GM12878 (cell line): ENCODE results near the gene RETREG3. TPM values are rescaled to one million over a fixed set of nuclear protein-coding genes. Genes with fewer than 3 reads are reported as not detected.

Source experiments
- ATAC-seq: fragments of 200-7000 bp; cut with Tn5 transposase; 3 replicates; pipeline ENCODE4 v1.9.1; 2020; ENCODE audit warnings: mild to moderate bottlenecking, moderate library complexity
- BruUV-seq: library from RNA; stranded (reverse); fragments of 400-500 nt; replicated peaks from 2 replicates; lab custom pipeline; 2021; lab: Mats Ljungman, UMichigan
- CTCF ChIA-PET: fragments of 300-600 bp; sonication (Branson Sonifier 250); formaldehyde crosslinking; extraction: SDS; loops from one replicate; lab custom pipeline; 2021; ENCODE audit warnings: inconsistent platforms; lab: Yijun Ruan, JAX
- POLR2A ChIA-PET: fragments of 350-600 bp; formaldehyde crosslinking; extraction: SDS; loops from one replicate; lab custom pipeline; 2021; ENCODE audit warnings: inconsistent platforms; lab: Charles Lee
- RAD21 ChIA-PET: fragments of 300-600 bp; sonication (Branson Sonifier 250); formaldehyde crosslinking; loops from one replicate; lab custom pipeline; 2023; ENCODE audit warnings: antibody characterized with exemption; ENCODE audit not compliant: unreplicated experiment; lab: Charles Lee
- SMC1A ChIA-PET: fragments of 300-600 bp; sonication (Branson Sonifier 250); formaldehyde crosslinking; loops from one replicate; lab custom pipeline; 2023; ENCODE audit not compliant: unreplicated experiment, uncharacterized antibody; lab: Charles Lee
- DNase-seq: peaks from one replicate; pipeline ENCODE4 v3.0.0-alpha.2; 2011; ENCODE audit warnings: low read depth, low spot score
- FAIRE-seq: peaks from 3 replicates; lab custom pipeline; 2011; peaks lifted over from hg19 to GRCh38; lab: Jason Lieb, UNC
- H2AFZ ChIP-seq: 2 replicates; pipeline ENCODE4 v1.6.0; 2011; ENCODE audit warnings: low read depth, low read length, control low read depth; ENCODE audit not compliant: control insufficient read depth
- H3K27ac ChIP-seq: 2 replicates; pipeline ENCODE4 v1.5.1; 2011; ENCODE audit warnings: control low read depth; ENCODE audit not compliant: control insufficient read depth, insufficient read depth
- H3K27me3 ChIP-seq, 2 experiments: replicated peaks in 1 of 2; 2 replicates each; pipeline versions ENCODE4 v1.6.0 to v1.6.1; 2011; ENCODE audit warnings: low read length in 1 of 2; ENCODE audit not compliant: control insufficient read depth in 2 of 2, insufficient read depth in 2 of 2
- H3K36me3 ChIP-seq, 2 experiments: 2 replicates each; pipeline ENCODE4 v1.5.1; 2011; ENCODE audit warnings: low read length in 1 of 2; ENCODE audit not compliant: control insufficient read depth in 2 of 2, insufficient read depth in 2 of 2
- H3K4me1 ChIP-seq: 2 replicates; pipeline ENCODE4 v1.6.1; 2011; ENCODE audit warnings: mild to moderate bottlenecking, low read length, moderate library complexity, mixed read lengths; ENCODE audit not compliant: control insufficient read depth, insufficient read depth
- H3K4me2 ChIP-seq: 2 replicates; pipeline ENCODE4 v1.6.0; 2011; ENCODE audit warnings: control low read depth; ENCODE audit not compliant: control insufficient read depth, insufficient read depth
- H3K4me3 ChIP-seq: fragments of 200-600 bp; sonication (generic); 2 replicates; pipeline ENCODE4 v1.5.1; 2016
- H3K79me2 ChIP-seq: 2 replicates; pipeline ENCODE4 v1.6.0; 2011; ENCODE audit warnings: low read length; ENCODE audit not compliant: control insufficient read depth, insufficient read depth
- H3K9ac ChIP-seq: 2 replicates; pipeline ENCODE4 v1.8.0; 2011; ENCODE audit warnings: low read length, control low read depth, mixed read lengths; ENCODE audit not compliant: control insufficient read depth, insufficient read depth
- H3K9me3 ChIP-seq: replicated peaks from 3 replicates; pipeline ENCODE4 v1.5.1; 2011; ENCODE audit warnings: mild to moderate bottlenecking, low read length; ENCODE audit not compliant: control insufficient read depth, insufficient read depth
- H4K20me1 ChIP-seq: 2 replicates; pipeline ENCODE4 v1.6.0; 2011; ENCODE audit not compliant: control insufficient read depth, insufficient read depth
- BCL11A ChIP-seq: IDR thresholded peaks from 2 replicates; pipeline ENCODE4 v1.6.1; 2011; ENCODE audit warnings: low read depth, low read length
- CHD1 ChIP-seq: IDR thresholded peaks from 2 replicates; pipeline ENCODE4 v1.6.1; 2012; ENCODE audit warnings: low read depth, low read length, improper control_type of control experiment
- ESRRA ChIP-seq: IDR thresholded peaks from 2 replicates; pipeline ENCODE4 v1.6.1; 2012; ENCODE audit warnings: mild to moderate bottlenecking, low read length, improper control_type of control experiment
- FOXM1 ChIP-seq: IDR thresholded peaks from 2 replicates; pipeline ENCODE4 v1.6.1; 2012; ENCODE audit warnings: low read depth, mild to moderate bottlenecking, inconsistent platforms, low read length, moderate library complexity
- HDAC6 ChIP-seq: fragments of 200-600 bp; sonication (generic); IDR thresholded peaks from one replicate; pipeline ENCODE4 v1.8.0; 2017; ENCODE audit warnings: antibody characterized with exemption; ENCODE audit not compliant: unreplicated experiment
- POLR2AphosphoS2 ChIP-seq: IDR thresholded peaks from 2 replicates; pipeline ENCODE4 v1.6.1; 2011; ENCODE audit warnings: low read depth, mild to moderate bottlenecking, low read length, improper control_type of control experiment, moderate library complexity
- SPI1 ChIP-seq: IDR thresholded peaks from 2 replicates; pipeline ENCODE4 v1.6.1; 2011; ENCODE audit warnings: low read depth, mild to moderate bottlenecking, low read length, moderate library complexity, borderline replicate concordance; ENCODE audit not compliant: insufficient read depth
- TCF7 ChIP-seq: IDR thresholded peaks from 2 replicates; pipeline ENCODE4 v1.6.1; 2014; ENCODE audit warnings: antibody characterized with exemption, borderline replicate concordance
- WGBS: methylation state at CpG from one replicate; pipeline ENCODE4 v1.1.6; 2016; ENCODE audit warnings: low lambda C conversion rate; ENCODE audit not compliant: insufficient replicate concordance, insufficient coverage; ENCODE audit errors: missing lambda C conversion rate; 5-methylcytosine and 5-hydroxymethylcytosine counted together
- in situ Hi-C: fragments of 300-500 bp; cut with MboI; formaldehyde crosslinking; loops from 9 replicates; pipeline ENCODE4 v1.14.3; 2018; ENCODE audit warnings: mixed read lengths
- intact Hi-C: fragments of 100-400 bp; cut with micrococcal nuclease; formaldehyde crosslinking; loops from one replicate; pipeline ENCODE4 v1.14.2; 2022; ENCODE audit not compliant: unreplicated experiment
- polyA plus RNA-seq, 11 experiments: library from polyadenylated mRNA; depleted of rRNA in 4 of 11; unstranded in 6 of 11; stranded (reverse) in 5 of 11; fragments of >200 nt; fragmentation: Nextera tagmentation in 4 of 11; fragmentation: Illumina TruSeq in 1 of 11; extraction: Ambion mirVana in 4 of 11; extraction: Trizol in 1 of 11; gene quantifications; 1 replicate in 1 of 11; 2 replicates in 10 of 11; pipeline versions ENCODE4 v1.2.1 to v1.2.3, GENCODE V29; 2011 to 2016; ENCODE audit warnings: inconsistent platforms in 2 of 11, missing spikeins in 2 of 11, low read depth in 1 of 11
- total RNA-seq, 4 experiments: library from RNA; depleted of rRNA in 3 of 4; stranded (reverse); fragments of >200 nt in 3 of 4; fragmentation: Illumina TruSeq in 1 of 4; extraction: Trizol in 1 of 4; gene quantifications; 2 replicates each; pipeline versions ENCODE4 v1.2.1 to v1.2.3, GENCODE V29; 2013 to 2021
- TF ChIP-seq, protein P1 (sequence below): fragments of 450-650 bp; formaldehyde crosslinking; IDR thresholded peaks from 2 replicates; pipeline ENCODE4 v1.5.0; 2022; ENCODE audit warnings: mild to moderate bottlenecking, missing genetic modification characterization
- TF ChIP-seq, protein P2 (sequence below): fragments of 450-650 bp; IDR thresholded peaks from 2 replicates; pipeline ENCODE4 v1.6.1; 2017; ENCODE audit warnings: mild to moderate bottlenecking
- TF ChIP-seq, protein P3 (sequence below): IDR thresholded peaks from 2 replicates; pipeline ENCODE4 v1.6.1; 2012; ENCODE audit warnings: improper control_type of control experiment, low read depth, low read length; ENCODE audit not compliant: insufficient replicate concordance
- TF ChIP-seq, protein P4 (sequence below): fragments of 450-650 bp; IDR thresholded peaks from 2 replicates; pipeline ENCODE4 v1.6.1; 2014; ENCODE audit warnings: mild to moderate bottlenecking

Gene RETREG3
- total and polyA plus RNA-seq, 10 of the 15 experiments (the other 5 are each of a cell fraction or from before 2014, with no cell fraction given) = 7.0 to 50.6 (median 27.3) TPM

DNA sequence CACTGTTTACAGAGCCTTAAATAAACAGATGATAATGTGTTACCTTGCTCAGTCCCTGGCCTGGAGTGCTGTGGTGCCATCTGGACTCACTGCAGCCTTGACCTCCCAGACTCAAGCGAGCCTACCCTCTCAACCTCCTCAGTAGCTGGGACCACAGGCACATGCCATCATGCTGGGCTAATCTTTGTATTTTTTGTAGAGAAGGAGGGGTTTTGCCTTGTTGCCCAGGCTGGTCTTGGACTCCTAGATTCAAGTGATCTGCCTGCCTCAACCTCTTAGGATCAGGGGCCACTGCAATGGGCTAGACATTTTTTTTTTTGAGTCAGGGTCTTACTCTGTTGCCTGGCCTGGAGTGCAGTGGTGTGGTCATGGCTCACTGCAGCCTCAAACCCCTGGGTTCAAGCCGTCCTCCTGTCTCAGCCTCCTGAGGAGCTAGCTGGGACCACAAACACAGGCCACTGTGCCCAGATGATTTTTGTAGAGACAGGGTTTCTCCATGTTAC, 78.2 kb downstream of the RETREG3 start:
- in situ Hi-C loops = no loop called here
- RAD21 ChIA-PET = interaction anchor here (0.7 to 1.9 kb wide), 7 partner anchors 23 to 128 kb away, joined by 3 to 9 read pairs (median 3); no protein-coding TSS in a partner anchor
- POLR2A ChIA-PET = interaction anchor here (0.6 to 1.3 kb wide), 4 partner anchors 11 to 102 kb away, joined by 3 to 5 read pairs (median 4); no protein-coding TSS in a partner anchor
- no TSS peak for BruUV-seq
- H3K79me2 ChIP-seq = no peaks in the 10 kb centered on the region
- no peak overlapping the region for H3K4me2 ChIP-seq
- CTCF ChIA-PET = interaction anchor here (0.7 to 1.9 kb wide), 15 partner anchors 10 to 209 kb away, joined by 3 to 10 read pairs (median 4); no protein-coding TSS in a partner anchor
- no peak overlapping the region for H3K9ac ChIP-seq
- intact Hi-C loops = no loop called here
- no peak overlapping the region for H3K27ac ChIP-seq
- H3K4me3 ChIP-seq = no peak overlapping the region
- H4K20me1 ChIP-seq = no peaks in the 10 kb centered on the region
- FAIRE-seq (no peak), ATAC-seq (no peak), DNase-seq (no peak)
- H3K36me3 ChIP-seq = no peaks in the 10 kb centered on the region
- SMC1A ChIA-PET = interaction anchor here (0.9 to 2.3 kb wide), 7 partner anchors 18 to 388 kb away, joined by 3 to 5 read pairs (median 4); partner anchors contain the start of gene PSMC3IP
- peaks cover 29% of the 10 kb centered on the region for H3K4me1 ChIP-seq
- H2AFZ ChIP-seq = no peak overlapping the region
- no peaks in the 10 kb centered on the region for H3K27me3 ChIP-seq
- no peaks in the 10 kb centered on the region for H3K9me3 ChIP-seq
- WGBS = 47% methylated on average over 2 of the region's 2 CpGs
- TF ChIP-seq, protein P1, sequence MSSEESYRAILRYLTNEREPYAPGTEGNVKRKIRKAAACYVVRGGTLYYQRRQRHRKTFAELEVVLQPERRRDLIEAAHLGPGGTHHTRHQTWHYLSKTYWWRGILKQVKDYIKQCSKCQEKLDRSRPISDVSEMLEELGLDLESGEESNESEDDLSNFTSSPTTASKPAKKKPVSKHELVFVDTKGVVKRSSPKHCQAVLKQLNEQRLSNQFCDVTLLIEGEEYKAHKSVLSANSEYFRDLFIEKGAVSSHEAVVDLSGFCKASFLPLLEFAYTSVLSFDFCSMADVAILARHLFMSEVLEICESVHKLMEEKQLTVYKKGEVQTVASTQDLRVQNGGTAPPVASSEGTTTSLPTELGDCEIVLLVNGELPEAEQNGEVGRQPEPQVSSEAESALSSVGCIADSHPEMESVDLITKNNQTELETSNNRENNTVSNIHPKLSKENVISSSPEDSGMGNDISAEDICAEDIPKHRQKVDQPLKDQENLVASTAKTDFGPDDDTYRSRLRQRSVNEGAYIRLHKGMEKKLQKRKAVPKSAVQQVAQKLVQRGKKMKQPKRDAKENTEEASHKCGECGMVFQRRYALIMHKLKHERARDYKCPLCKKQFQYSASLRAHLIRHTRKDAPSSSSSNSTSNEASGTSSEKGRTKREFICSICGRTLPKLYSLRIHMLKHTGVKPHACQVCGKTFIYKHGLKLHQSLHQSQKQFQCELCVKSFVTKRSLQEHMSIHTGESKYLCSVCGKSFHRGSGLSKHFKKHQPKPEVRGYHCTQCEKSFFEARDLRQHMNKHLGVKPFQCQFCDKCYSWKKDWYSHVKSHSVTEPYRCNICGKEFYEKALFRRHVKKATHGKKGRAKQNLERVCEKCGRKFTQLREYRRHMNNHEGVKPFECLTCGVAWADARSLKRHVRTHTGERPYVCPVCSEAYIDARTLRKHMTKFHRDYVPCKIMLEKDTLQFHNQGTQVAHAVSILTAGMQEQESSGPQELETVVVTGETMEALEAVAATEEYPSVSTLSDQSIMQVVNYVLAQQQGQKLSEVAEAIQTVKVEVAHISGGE = no peak
- TF ChIP-seq CHD1 (no peak), BCL11A (no peak), HDAC6 (no peak), SPI1 (no peak), ESRRA (no peak), FOXM1 (no peak), TCF7 (no peak), POLR2AphosphoS2 (no peak)
- TF ChIP-seq, protein P2, sequence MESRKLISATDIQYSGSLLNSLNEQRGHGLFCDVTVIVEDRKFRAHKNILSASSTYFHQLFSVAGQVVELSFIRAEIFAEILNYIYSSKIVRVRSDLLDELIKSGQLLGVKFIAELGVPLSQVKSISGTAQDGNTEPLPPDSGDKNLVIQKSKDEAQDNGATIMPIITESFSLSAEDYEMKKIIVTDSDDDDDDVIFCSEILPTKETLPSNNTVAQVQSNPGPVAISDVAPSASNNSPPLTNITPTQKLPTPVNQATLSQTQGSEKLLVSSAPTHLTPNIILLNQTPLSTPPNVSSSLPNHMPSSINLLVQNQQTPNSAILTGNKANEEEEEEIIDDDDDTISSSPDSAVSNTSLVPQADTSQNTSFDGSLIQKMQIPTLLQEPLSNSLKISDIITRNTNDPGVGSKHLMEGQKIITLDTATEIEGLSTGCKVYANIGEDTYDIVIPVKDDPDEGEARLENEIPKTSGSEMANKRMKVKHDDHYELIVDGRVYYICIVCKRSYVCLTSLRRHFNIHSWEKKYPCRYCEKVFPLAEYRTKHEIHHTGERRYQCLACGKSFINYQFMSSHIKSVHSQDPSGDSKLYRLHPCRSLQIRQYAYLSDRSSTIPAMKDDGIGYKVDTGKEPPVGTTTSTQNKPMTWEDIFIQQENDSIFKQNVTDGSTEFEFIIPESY = no peak
- TF ChIP-seq, protein P3, sequence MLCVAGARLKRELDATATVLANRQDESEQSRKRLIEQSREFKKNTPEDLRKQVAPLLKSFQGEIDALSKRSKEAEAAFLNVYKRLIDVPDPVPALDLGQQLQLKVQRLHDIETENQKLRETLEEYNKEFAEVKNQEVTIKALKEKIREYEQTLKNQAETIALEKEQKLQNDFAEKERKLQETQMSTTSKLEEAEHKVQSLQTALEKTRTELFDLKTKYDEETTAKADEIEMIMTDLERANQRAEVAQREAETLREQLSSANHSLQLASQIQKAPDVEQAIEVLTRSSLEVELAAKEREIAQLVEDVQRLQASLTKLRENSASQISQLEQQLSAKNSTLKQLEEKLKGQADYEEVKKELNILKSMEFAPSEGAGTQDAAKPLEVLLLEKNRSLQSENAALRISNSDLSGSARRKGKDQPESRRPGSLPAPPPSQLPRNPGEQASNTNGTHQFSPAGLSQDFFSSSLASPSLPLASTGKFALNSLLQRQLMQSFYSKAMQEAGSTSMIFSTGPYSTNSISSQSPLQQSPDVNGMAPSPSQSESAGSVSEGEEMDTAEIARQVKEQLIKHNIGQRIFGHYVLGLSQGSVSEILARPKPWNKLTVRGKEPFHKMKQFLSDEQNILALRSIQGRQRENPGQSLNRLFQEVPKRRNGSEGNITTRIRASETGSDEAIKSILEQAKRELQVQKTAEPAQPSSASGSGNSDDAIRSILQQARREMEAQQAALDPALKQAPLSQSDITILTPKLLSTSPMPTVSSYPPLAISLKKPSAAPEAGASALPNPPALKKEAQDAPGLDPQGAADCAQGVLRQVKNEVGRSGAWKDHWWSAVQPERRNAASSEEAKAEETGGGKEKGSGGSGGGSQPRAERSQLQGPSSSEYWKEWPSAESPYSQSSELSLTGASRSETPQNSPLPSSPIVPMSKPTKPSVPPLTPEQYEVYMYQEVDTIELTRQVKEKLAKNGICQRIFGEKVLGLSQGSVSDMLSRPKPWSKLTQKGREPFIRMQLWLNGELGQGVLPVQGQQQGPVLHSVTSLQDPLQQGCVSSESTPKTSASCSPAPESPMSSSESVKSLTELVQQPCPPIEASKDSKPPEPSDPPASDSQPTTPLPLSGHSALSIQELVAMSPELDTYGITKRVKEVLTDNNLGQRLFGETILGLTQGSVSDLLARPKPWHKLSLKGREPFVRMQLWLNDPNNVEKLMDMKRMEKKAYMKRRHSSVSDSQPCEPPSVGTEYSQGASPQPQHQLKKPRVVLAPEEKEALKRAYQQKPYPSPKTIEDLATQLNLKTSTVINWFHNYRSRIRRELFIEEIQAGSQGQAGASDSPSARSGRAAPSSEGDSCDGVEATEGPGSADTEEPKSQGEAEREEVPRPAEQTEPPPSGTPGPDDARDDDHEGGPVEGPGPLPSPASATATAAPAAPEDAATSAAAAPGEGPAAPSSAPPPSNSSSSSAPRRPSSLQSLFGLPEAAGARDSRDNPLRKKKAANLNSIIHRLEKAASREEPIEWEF = no peak
- TF ChIP-seq, protein P4, sequence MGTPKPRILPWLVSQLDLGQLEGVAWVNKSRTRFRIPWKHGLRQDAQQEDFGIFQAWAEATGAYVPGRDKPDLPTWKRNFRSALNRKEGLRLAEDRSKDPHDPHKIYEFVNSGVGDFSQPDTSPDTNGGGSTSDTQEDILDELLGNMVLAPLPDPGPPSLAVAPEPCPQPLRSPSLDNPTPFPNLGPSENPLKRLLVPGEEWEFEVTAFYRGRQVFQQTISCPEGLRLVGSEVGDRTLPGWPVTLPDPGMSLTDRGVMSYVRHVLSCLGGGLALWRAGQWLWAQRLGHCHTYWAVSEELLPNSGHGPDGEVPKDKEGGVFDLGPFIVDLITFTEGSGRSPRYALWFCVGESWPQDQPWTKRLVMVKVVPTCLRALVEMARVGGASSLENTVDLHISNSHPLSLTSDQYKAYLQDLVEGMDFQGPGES = no peak
